ENCODE measurements around the gene NCOA4. TPM values are rescaled to one million over a fixed set of nuclear protein-coding genes. Genes with fewer than 3 reads are reported as not detected.
A peak's percentile ranks its signal among the peaks of the same experiment; 100 is the strongest.
"Not testable (repeated sequence)": the region's sequence is repeated elsewhere in the genome, so short reads cannot be mapped to it uniquely, and the experiment has no call there.

Gene NCOA4
- total RNA-seq, 1 donor from 2014 or later = 149 TPM

- no peak for DNase-seq (ENCODE audit: low read depth in 2 of 2)
Measured at GRCh38 chr10:46020344-46020657, 10.1 kb downstream of the NCOA4 start.

DNA sequence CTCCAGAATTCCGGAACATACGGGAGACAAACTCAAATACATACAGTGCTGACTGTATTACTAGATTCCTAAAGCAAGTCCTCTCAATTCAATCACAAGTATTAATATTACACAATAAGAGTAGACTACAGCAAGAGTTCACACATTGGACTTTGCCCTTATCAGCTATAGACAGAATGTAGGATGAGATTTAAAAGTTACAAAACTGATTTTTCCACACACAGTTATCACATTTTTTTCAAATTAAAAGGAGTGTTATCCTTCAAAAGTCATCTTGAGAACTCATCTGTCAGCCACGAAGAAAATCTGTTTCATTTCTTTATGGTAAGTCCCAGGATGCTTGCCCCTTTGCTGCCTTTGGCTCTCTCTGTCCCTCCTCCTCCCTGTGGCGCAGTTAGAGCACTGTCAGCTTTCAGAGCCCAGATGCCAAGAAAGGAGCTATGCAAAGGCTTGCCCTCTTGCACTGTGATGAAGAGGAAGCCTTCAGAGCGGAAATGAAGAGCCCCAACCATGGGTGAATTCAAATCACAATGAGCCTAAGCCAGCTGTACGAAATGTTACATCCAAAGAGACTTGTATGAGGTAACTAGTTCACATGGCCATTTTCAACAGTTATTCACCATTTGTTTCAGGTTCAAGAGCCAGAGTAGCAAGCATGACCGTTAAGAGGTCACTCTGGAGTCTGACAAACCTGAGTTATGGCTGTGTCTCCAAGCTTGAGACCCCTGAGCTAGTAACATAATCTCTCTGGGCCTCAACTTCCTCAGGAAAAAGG, 10.7 kb downstream of the NCOA4 start:
- DNase-seq (ENCODE audit: low read depth in 2 of 2) = peak in 1 of 2 donors; percentile 35

DNA sequence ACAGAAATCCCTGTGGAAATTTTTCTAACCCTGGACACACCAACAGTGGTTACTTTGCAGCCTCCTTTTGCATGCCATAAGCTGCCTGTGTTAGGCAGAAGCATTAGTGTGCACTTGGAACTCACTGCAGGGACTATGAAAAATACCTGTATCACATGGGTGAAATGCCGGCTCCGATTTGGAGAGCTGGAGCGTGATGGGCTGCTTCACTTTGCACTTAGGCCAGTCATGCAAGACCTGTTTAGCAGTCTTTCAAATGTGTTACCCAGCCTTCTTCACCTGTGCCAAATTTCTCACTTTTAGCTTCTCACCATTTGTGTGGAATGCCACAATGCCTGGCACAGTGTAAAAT, 11.3 kb downstream of the NCOA4 start:
- no peak for DNase-seq (ENCODE audit: low read depth in 2 of 2)

DNA sequence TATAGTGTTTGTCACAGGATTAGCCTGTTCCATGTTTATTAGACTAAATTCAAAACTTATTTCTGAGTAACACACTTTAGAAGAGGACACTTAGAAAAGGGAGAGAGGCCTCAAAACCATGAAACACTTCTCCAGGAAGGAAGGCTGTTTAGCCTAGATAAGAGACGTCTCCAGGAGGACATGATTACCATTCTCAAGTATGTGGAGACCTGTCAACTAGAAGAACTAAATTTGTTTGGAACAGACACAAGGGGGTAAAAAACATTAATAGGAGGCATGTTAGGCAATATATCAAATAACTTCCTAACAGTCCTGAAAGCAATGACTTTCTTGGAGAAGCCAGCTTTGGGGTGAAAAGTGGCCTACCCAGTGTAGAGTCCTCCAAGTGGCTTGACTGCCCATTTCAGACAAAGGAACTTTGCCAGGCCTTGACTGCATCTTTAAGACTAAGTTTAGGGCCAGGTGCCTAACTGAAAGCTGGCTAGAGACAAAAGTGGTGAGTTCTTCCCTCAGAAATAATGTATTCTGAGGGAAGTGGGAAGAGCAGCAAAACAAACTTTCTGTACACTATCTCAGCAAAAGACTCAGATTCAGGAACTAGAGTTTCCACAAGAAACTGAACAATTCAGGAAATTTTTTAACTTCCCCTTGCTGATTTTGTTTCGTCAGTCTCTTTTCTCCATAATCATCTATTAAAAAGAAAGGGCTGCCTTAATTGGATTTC, 11.8 kb downstream of the NCOA4 start:
- peak in 1 of 2 donors; percentile 71 for DNase-seq (ENCODE audit: low read depth in 2 of 2)

GRCh38 chr10:46017733-46018132, 12.7 kb downstream of the NCOA4 start:
- DNase-seq (ENCODE audit: low read depth in 2 of 2) = peak in 1 of 2 donors; percentile 34

GRCh38 chr10:46016811-46017210, 13.6 kb downstream of the NCOA4 start:
- DNase-seq (ENCODE audit: low read depth in 2 of 2) = no peak

- no peak for DNase-seq (ENCODE audit: low read depth in 2 of 2)
Measured at GRCh38 chr10:46016190-46016589, 14.2 kb downstream of the NCOA4 start.

- DNase-seq (ENCODE audit: low read depth in 2 of 2) = no peak
Measured at GRCh38 chr10:46014683-46015405, 15.6 kb downstream of the NCOA4 start.

GRCh38 chr10:46014206-46014605, 16.2 kb downstream of the NCOA4 start:
- DNase-seq (ENCODE audit: low read depth in 2 of 2) = no peak

- DNase-seq (ENCODE audit: low read depth in 2 of 2) = no peak
Measured at GRCh38 chr10:46012746-46013145, 17.7 kb downstream of the NCOA4 start.

DNA sequence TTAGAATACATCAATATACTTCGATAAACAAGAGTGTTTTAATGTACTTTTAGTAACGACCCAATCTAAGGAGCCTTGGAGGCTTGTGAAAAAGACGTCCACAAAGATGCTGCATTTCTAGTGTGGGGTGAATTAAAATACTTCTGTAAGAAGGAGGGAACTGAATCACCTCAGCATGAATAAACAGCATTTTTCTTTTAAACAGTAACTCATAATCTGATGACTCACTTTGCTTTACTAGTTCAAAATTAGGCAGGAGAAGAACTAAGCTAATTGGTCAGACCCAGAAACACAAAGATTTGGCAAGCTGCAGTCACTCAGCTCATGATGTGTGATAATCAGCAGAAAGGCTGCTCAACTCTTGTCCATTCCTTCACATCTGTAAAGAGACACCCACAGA, 24.2 kb downstream of the NCOA4 start:
- DNase-seq (ENCODE audit: low read depth in 2 of 2) = no peak

- DNase-seq (ENCODE audit: low read depth in 2 of 2) = no peak
Measured at GRCh38 chr10:46005383-46005782, 25.0 kb downstream of the NCOA4 start.

DNA sequence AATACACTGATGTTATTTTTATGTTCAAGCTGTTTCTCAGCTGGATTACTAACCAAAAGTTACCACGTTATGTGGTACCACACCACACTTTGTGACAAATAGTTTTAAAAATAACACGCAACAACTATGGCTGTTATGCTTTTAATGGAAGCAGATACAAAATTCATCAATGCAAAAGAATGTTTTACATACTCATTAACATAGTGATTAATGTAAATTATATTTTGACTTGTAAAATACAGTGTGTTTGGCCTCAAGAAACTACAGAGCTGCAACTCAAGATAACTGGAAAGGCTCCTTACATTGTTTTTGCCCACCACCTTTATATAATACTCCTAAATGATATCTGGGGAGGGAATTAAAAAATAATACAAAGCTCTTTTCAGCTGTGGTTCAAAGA, 25.5 kb downstream of the NCOA4 start:
- no peak for DNase-seq (ENCODE audit: low read depth in 2 of 2)

DNA sequence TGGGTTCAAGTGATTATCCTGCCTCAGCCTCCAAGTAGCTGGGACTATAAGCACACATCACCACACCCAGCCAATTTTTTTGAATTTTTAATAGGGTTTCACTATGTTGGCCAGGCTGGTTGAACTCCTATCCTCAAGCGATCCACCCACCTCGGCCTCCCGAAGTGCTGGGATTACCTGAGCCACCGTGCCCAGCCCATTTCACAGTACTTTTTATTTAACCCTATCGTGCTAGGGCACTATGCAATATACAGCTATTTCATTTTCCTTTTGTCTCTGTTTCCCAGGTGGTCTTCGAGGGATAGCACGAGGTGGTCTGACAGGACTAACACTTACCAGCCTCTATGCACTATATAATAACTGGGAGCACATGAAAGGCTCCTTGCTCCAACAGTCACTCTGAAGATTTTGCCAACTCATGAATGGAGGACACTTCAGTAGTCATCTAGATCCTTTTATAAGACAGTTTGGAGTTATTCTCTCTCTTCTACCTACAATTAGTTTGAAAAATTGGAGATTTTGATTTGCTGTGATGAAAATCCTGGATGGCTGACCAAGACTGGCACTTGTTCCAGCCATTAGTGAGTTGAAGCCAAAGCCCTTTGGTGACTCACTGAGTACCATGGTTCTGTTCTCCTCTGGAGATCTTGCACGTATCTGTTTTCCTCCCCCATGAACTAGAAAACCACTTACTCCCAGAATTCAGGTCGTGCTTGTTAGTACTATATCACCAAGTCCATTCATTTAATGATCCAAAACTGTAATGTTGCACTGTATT, 27.3 kb downstream of the NCOA4 start:
- no peak for DNase-seq (ENCODE audit: low read depth in 2 of 2)

- not testable (repeated sequence) for DNase-seq (ENCODE audit: low read depth in 2 of 2)
Measured at GRCh38 chr10:46002189-46002687, 28.2 kb downstream of the NCOA4 start.

GRCh38 chr10:46001187-46001756, 29.2 kb downstream of the NCOA4 start:
- DNase-seq (ENCODE audit: low read depth in 2 of 2) = no peak

DNA sequence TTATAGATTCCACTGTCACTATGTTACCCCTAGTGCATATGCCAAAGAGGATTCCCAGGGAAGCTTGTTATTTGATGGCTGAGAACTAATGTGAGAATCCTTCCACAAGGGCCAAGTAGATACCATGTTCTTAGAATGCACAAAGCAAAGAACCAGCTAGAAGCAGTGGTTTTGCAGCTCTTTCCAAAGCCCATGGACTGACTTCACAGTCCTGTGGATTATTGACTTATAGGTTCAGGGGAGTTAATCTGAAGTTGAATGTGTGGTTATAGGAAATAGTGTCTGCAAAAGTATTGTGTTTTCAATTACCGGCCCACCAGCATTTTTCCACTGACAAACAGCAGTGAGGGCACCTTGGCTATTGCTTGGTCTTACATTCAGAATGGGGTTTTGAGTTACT, 29.9 kb downstream of the NCOA4 start:
- DNase-seq (ENCODE audit: low read depth in 2 of 2) = no peak

DNA sequence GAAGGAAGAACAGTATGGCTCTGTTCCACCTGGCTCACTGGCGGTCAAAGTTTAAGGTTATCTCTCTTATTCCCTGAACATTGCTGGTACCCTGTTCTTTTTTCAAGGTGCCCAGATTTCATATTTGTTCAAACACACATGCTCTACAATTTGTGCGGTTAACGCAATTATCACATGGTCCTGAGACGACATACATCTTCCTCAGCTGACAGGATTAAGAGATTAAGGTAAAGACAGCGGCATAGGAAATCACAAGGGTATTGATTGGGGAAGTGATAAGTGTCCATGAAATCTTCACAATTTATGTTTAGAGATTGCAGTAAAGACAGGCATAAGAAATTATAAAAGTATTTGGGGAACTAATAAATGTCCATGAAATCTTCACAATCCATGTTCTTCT, 30.5 kb downstream of the NCOA4 start:
- DNase-seq (ENCODE audit: low read depth in 2 of 2) = not testable (repeated sequence)

DNA sequence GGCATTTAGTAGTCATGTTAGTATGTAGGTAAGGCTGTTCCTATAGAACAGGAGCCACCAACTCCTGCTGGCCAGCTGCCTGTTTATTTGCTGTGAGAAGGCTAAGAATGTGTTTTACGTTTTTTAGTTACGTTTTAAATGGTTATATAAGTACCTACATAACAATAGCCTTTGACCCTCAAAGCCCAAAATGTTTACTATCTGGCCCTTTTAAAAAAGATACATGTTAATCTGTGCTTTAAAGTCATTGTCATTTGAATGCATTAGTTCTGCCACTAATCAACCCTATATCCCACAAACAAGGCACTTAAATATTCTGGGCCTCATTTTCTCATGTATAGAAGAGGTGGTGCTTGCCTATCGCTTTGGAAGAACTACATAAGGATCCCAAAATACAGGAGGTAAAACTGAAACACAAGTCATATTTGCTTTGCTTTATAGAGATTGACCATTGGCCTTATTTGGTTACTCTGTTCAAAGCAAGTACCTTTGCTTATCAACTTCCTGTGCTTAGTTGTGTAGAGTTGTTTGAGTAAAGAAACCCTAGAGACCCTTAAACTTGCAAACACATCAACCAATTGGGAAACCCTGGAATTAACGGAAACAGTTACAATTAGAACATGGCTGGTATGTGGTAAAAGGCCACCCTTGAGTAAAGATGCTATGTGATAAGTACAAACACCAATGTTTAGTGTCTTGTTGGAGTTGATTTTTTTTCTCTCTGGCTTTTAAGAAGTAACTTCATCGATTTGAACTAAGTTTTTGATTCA, 32.2 kb downstream of the NCOA4 start:
- no peak for DNase-seq (ENCODE audit: low read depth in 2 of 2)

DNA sequence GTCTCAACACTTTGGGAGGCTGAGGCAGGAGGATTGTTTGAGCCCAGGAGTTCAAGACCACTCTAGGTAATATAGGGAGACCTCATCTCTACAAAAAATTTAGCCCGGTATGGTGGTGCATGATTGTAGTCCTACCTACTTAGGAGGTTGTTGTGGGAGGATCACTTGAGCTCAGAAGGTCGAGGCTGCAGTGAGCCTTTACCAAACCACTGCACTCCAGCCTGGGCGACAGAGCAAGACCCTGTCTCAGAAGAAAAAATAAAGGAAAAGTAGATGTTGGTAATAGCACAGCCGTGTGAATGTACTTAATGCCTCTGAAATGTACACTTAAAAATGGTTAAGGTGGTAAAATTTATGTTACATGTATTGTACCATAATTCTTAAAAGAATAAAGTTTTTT, 32.9 kb downstream of the NCOA4 start:
- DNase-seq (ENCODE audit: low read depth in 2 of 2) = no peak

GRCh38 chr10:45985590-45985989, 44.8 kb downstream of the NCOA4 start:
- DNase-seq (ENCODE audit: low read depth in 2 of 2) = not testable (repeated sequence)

Measured in dermis microvascular lymphatic vessel endothelial cell (primary cell).